ENCODE data around the gene RHOBTB3.
"Not testable (repeated sequence)": the region's sequence is repeated elsewhere in the genome, so short reads cannot be mapped to it uniquely, and the experiment has no call there.

- not testable (repeated sequence) for TF ChIP-seq CTCF (IDR thresholded peaks at IDR 0.05 in 4 of 5, conservative IDR thresholded peaks at IDR 0.05 in 1 of 5); POLR2A (IDR thresholded peaks at IDR 0.05)
Observed at GRCh38 chr5:95713246-95713645, 17.9 kb upstream of the RHOBTB3 start.

Measured in gastrocnemius medialis (tissue), 4 donors.